Activated CD8-positive, alpha-beta memory T cell treated with anti-CD3 and anti-CD28 coated beads, Interleukin-2, amount 10 ng/mL, durations not matched to agents 7 days and 5 days (primary cell): ENCODE data around the gene DDX31. TPM values are rescaled to one million over a fixed set of nuclear protein-coding genes. Genes with fewer than 3 reads are reported as not detected.

Experiments
- ATAC-seq: fragments of 150-1000 bp; cut with Tn5 transposase; one replicate; pipeline ENCODE4 v1.10.0; 2021; ENCODE audit warnings: moderate library complexity
- CTCF ChIA-PET: fragments of 350-600 bp; sonication (Branson Sonifier 250); formaldehyde crosslinking; loops from one replicate; lab custom pipeline; 2021; ENCODE audit warnings: antibody characterized with exemption; lab: Charles Lee
- DNase-seq: peaks from one replicate; pipeline ENCODE4 v3.0.0-alpha.2; 2020
- H3K27ac Mint-ChIP-seq: one replicate; pipeline ENCODE4 v1.8.0; 2021; ENCODE audit warnings: mild to moderate bottlenecking, mixed read lengths
- H3K27me3 Mint-ChIP-seq: one replicate; pipeline ENCODE4 v1.8.0; 2021; ENCODE audit warnings: mixed read lengths
- H3K36me3 Mint-ChIP-seq: one replicate; pipeline ENCODE4 v1.8.0; 2021; ENCODE audit warnings: mild to moderate bottlenecking, mixed read lengths
- H3K4me1 Mint-ChIP-seq: one replicate; pipeline ENCODE4 v1.8.0; 2021; ENCODE audit warnings: mixed read lengths
- H3K4me3 Mint-ChIP-seq: one replicate; pipeline ENCODE4 v1.8.0; 2021; ENCODE audit warnings: mild to moderate bottlenecking, moderate library complexity, mixed read lengths
- H3K9me3 Mint-ChIP-seq: one replicate; pipeline ENCODE4 v1.8.0; 2022; ENCODE audit warnings: low read depth, mixed read lengths
- total RNA-seq, 2 experiments: library from RNA; stranded (reverse); gene quantifications; one replicate each; pipeline ENCODE4 v1.2.3, GENCODE V29; 2021

Gene DDX31
- total RNA-seq, 2 experiments from 2014 or later = 14.6 to 19.6 TPM

DNA sequence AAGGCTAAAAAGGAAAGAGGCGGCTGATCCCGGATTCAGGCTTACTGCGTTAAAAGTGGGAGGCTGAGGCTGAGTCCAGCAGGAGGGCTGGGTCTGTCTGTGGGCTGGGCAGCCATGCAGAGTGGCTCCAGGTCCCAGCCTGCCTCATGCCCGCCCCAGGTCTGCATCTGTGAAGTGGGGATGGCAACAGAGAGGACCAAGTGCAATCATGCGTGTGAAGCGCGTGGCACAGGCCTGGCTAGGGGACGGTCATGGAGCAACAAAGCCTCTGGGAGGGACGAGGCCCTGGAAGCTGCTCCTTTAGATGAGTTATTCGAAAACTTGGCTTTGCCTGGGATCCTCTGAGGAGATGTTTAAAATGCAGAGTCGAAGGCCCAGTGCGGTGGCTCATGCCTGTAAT, 117.7 kb downstream of the DDX31 start:
- Mint-ChIP-seq H3K27ac (no peak overlapping the region), H3K27me3 (peaks cover 24% of the 10 kb centered on the region), H3K36me3 (no peaks in the 10 kb centered on the region), H3K4me1 (no peaks in the 10 kb centered on the region), H3K4me3 (no peak overlapping the region), H3K9me3 (no peaks in the 10 kb centered on the region)
- ATAC-seq (no peak), DNase-seq (no peak)
- CTCF ChIA-PET = no interaction called here

DNA sequence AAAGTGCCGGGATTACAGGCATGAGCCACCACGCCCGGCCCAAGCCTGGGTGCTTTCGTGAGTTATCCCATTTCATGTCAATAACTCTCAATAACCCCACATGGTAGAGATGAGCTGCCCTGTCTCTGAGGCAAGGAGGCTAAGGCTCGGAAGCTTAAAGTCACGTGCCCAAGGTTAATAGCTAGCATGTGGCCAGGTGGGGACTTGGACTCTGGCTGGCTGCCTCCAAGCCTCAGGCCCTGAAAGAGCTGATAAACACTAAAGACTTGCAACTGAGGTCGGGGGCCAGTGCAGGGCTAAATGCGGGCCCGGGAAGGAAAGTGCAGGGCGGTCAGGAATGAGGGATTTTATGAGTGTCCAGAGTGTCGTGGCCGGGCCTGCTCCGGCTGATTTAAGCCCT, 118.2 kb downstream of the DDX31 start:
- H3K27me3 Mint-ChIP-seq = peaks cover 29% of the 10 kb centered on the region
- no peaks in the 10 kb centered on the region for H3K9me3 Mint-ChIP-seq
- no peak overlapping the region for H3K4me3 Mint-ChIP-seq
- no peaks in the 10 kb centered on the region for H3K4me1 Mint-ChIP-seq
- CTCF ChIA-PET = no interaction called here
- ATAC-seq (no peak), DNase-seq (no peak)
- H3K27ac Mint-ChIP-seq = no peak overlapping the region
- no peaks in the 10 kb centered on the region for H3K36me3 Mint-ChIP-seq

DNA sequence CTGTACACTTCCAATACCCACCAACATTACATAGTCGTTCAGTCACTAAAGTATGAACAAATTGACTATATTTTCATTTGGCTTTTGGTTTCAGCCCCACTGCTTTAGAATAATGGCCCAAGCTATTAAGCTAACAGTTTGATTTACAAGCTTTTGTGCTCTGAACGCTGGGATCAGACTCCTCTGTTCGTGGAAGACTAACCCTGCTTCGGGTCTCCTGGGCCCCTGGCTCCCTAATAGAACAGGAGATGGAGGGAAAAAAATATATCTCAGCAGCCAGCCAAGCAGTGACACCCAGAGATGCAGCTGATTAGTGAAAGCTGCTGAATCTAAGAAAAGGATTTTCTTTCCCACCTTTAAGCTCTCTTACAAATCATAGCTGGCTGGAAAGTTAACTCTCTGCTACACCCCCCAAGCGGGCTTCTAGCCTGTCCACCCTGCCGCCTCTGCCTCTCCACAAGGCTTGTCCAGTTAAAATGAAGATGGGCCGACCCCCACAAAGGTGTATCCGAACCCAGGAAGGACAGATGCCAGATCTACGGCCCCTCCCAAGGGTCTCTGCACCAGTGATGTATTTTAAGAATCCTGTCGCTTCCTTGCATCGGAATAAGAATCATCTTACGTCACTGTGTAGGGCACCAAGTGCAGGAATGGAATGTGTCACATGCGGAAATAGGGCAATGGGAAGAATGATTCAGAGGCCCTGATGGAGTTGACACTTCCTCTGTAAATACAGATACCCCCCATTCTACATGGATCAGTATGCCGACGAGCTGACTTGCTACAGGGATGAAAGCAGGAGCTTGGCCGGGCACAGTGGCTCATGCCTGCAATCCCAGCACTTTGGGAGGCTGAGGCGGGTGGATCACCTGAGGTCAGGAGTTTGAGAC, 120.8 kb downstream of the DDX31 start:
- peaks cover 36% of the 10 kb centered on the region for H3K27me3 Mint-ChIP-seq
- no peaks in the 10 kb centered on the region for H3K4me1 Mint-ChIP-seq
- H3K36me3 Mint-ChIP-seq = no peaks in the 10 kb centered on the region
- no peak for DNase-seq
- CTCF ChIA-PET = interaction anchor here (1.6 kb wide), 1 partner anchor 42 kb away, joined by 4 read pairs; no protein-coding TSS in a partner anchor
- no peak for ATAC-seq
- no peak overlapping the region for H3K27ac Mint-ChIP-seq
- no peak overlapping the region for H3K4me3 Mint-ChIP-seq
- no peaks in the 10 kb centered on the region for H3K9me3 Mint-ChIP-seq

GRCh38 chr9:132547976-132548730, 121.6 kb downstream of the DDX31 start:
- no peak overlapping the region for H3K4me3 Mint-ChIP-seq
- no peaks in the 10 kb centered on the region for H3K9me3 Mint-ChIP-seq
- CTCF ChIA-PET = interaction anchor here (0.6 kb wide), 1 partner anchor 280 kb away, joined by 3 read pairs; no protein-coding TSS in a partner anchor
- no peak overlapping the region for H3K27ac Mint-ChIP-seq
- H3K4me1 Mint-ChIP-seq = no peaks in the 10 kb centered on the region
- H3K27me3 Mint-ChIP-seq = peaks cover 39% of the 10 kb centered on the region
- DNase-seq (no peak), ATAC-seq (no peak)
- no peaks in the 10 kb centered on the region for H3K36me3 Mint-ChIP-seq

DNA sequence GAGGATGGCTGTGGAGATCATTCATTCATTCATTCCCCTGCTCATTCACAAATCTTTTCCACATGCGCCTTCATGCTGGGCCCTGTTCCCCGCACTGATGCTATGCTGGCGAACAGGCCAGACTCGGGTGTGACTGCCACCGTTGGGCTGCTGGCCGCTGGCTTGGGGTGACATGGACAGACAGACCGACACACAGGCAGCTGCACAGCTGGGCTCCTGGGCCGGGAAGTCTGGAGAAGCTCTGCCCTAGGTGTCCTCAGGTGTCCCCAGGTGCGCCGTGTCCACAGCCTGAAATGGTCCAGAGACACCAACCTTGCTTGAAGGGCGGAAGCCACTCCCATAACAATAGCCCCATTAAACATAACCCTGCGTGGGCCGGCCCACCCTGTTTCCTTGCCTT, 122.3 kb downstream of the DDX31 start:
- ATAC-seq (no peak), DNase-seq (no peak)
- Mint-ChIP-seq H3K27ac (no peak overlapping the region), H3K36me3 (no peaks in the 10 kb centered on the region), H3K4me3 (no peak overlapping the region), H3K4me1 (no peaks in the 10 kb centered on the region), H3K9me3 (no peaks in the 10 kb centered on the region), H3K27me3 (peaks cover 39% of the 10 kb centered on the region)
- CTCF ChIA-PET = no interaction called here

GRCh38 chr9:132547052-132547431, 122.7 kb downstream of the DDX31 start:
- Mint-ChIP-seq H3K36me3 (no peaks in the 10 kb centered on the region), H3K27me3 (peaks cover 39% of the 10 kb centered on the region), H3K9me3 (no peaks in the 10 kb centered on the region), H3K4me1 (no peaks in the 10 kb centered on the region), H3K27ac (no peak overlapping the region), H3K4me3 (no peak overlapping the region)
- CTCF ChIA-PET = no interaction called here
- DNase-seq = no peak
- no peak for ATAC-seq

DNA sequence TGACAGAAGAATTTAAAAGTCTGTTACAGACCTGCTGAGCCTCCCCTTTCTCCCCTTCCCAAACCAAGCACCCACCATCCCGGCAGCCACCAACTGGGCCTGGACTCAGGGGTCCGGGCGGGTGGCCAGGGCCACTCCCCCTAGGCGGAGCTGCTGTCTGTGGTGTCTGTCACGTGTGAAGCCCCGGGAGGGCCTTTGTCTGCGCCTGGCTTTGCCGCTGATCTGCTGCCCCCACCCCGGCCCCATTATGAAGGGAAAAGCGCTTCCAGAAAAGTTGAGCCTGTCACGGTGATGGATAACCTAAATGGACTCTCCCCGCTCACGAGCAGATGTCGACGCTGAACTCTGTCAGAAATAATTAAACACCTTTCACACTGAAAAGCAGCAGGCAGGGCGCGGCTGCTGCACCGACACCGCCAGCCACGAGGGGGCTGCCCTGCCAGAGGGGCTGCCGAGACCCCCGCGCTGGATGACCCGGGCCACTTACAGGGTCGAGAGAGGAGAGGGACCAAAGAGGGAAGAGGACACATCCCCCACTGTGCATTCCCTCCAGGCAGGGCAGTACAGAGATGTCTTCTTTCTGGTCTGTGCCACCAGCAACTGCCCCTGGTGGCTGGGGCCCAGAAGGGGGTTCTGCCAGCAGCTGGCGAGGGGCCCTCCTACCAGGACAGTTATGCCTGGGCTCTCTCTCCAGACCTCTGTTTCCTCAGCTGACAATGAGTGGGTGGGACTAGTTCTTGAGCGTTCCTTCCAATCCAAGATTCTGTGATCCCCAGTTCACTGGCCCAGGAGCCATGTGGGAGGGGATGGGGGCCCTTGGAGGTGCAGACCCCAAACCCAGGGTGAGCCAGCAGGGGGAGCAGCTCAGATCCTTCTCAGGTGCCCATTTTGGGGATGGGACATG, 123.4 kb downstream of the DDX31 start:
- Mint-ChIP-seq H3K27me3 (peaks cover 39% of the 10 kb centered on the region), H3K27ac (no peak overlapping the region), H3K4me1 (no peaks in the 10 kb centered on the region), H3K4me3 (no peak overlapping the region), H3K9me3 (no peaks in the 10 kb centered on the region), H3K36me3 (no peaks in the 10 kb centered on the region)
- CTCF ChIA-PET = no interaction called here
- DNase-seq (no peak), ATAC-seq (no peak)

DNA sequence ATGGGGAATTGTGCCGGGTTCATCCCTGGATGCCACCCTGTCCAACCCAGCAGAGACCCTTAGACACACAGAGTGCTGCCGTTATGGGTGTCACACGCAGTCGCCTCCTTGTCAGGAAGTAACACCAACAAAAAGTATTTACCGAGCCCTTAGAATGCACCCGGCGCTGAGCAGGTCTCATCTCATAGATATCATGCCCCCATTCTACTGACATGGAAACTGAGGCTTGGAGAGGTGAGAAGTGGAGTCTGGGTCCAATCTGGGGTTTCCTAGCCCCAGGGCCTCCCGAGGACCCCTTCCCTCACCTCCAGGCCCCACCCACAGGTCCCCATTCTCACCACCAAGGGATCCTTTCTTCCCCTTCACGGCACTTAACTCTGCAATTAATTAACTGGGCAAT, 124.2 kb downstream of the DDX31 start:
- CTCF ChIA-PET = no interaction called here
- Mint-ChIP-seq H3K36me3 (no peaks in the 10 kb centered on the region), H3K4me1 (no peaks in the 10 kb centered on the region), H3K9me3 (no peaks in the 10 kb centered on the region), H3K4me3 (no peak overlapping the region), H3K27me3 (peaks cover 35% of the 10 kb centered on the region), H3K27ac (no peak overlapping the region)
- ATAC-seq (no peak), DNase-seq (no peak)

DNA sequence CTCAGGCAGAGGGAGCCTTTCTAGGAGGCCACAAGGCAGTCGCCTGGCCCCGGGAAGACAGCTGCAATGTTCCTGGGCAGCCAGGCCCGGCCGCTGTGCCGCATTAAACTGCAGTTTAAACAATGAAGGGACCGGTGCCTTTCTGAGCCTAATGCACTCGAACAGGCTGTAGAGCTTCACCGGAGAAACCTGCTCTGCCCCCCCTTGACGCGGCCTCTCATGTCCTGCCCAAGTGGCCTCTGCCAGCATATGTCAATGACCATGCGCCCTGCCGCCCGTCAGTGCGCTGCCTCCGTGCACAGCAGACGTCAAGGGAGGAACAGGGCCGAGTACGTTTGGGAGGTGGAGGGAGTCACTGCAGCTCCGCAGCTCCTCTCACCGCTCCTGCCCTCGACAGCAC, 125.8 kb downstream of the DDX31 start:
- Mint-ChIP-seq H3K27ac (no peak overlapping the region), H3K27me3 (peaks cover 31% of the 10 kb centered on the region), H3K9me3 (no peaks in the 10 kb centered on the region), H3K36me3 (no peaks in the 10 kb centered on the region), H3K4me3 (no peak overlapping the region), H3K4me1 (no peaks in the 10 kb centered on the region)
- ATAC-seq = no peak
- CTCF ChIA-PET = no interaction called here
- DNase-seq = no peak

DNA sequence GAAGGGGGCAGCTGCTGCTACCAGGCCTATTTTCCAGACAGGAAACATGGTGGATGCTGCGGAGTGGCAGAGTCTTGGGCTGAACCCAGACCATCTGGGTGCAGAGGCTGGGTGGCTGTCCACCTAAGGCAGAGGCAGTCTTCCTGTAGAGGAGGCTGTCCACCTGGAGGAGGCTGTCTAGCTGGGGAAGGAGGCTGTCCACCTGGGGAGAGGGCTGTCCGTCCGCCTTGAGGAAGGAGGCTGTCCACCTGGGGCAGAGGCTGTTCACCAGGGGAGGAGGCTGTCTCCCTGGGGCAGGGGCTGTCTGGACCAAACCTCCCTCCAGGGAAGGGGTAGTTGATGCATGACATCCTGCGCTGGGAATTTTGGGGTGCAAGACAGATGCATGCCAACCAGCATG, 126.5 kb downstream of the DDX31 start:
- peaks cover 31% of the 10 kb centered on the region for H3K27me3 Mint-ChIP-seq
- ATAC-seq (no peak), DNase-seq (no peak)
- no peak overlapping the region for H3K27ac Mint-ChIP-seq
- CTCF ChIA-PET = no interaction called here
- H3K9me3 Mint-ChIP-seq = no peaks in the 10 kb centered on the region
- no peaks in the 10 kb centered on the region for H3K4me1 Mint-ChIP-seq
- H3K4me3 Mint-ChIP-seq = no peak overlapping the region
- no peaks in the 10 kb centered on the region for H3K36me3 Mint-ChIP-seq

Other genes starting within 250 kb of the DDX31 start
- not detected for gene BARHL1, start 87.4 kb downstream of the DDX31 start, total RNA-seq
- 10 to 100 TPM; 11.8 to 16.0 TPM for gene GTF3C4, start 481 bp upstream of the DDX31 start, total RNA-seq
- gene AK8, start 208.3 kb upstream of the DDX31 start, total RNA-seq = under 1 TPM in 1 of 2 experiments, not detected in 1; 0.63 TPM
- 1 to 10 TPM; 1.6 to 2.6 TPM for gene SPACA9, start 208.9 kb upstream of the DDX31 start, total RNA-seq